Activated T-helper 1 cell treated with anti-CD3 and anti-CD28 coated beads, Interleukin-2, amount 50 U/mL, for 16 hours (primary cell): ENCODE data around the gene NUDT22.

ENCODE experiments used
- DNase-seq, 2 donors: peaks; one replicate each; pipeline ENCODE4 v3.0.0-alpha.2; 2020; ENCODE audit warnings: low read depth in 1 of 2, low spot score in 1 of 2

NUDT22 gene

DNA sequence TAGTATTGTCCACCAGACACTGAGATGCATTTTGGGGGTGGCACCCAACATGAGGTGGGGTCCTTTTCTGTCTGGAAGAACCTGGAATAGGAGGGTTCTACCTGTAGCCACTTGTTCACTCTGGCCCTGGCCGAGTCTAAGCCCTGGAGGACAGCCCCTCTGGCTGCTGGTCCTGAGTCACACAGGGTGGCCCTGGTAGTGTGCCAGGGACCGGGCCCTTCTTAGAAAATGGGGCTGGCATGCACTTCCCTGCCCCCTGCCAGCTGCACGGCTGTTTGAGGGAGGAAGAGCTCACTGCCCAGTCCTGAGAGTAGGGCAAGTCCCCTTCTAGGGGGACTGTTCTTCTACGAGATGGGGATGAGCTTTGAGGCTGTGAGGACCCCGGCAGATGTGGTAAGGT, 27.4 kb downstream of the NUDT22 start:
- DNase-seq, result no peak

DNA sequence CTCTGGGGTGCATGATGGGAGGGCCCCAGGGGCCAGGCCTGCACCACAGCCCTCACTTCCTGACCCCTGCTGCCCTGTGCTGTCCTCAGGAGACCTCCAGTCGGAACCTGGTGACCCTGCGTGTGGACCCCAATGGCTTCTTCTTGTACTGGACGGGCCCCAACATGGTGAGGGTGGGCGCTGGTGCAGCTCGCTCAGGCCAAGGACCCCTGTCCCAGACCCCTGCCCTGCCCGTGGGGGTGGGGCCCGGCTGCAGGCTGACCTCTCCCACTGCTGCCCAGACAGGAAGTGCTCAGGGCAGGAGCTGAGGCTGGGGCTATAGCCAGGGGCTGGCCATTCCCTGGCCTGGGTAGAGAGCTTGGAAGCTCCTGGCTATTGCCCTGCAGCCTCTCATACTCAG, 28.3 kb downstream of the NUDT22 start:
- DNase-seq, result no peak

- no peak for DNase-seq
Observed at GRCh38 chr11:64255135-64256128, 29.4 kb downstream of the NUDT22 start.

- no peak for DNase-seq
Observed at GRCh38 chr11:64256300-64256699, 30.2 kb downstream of the NUDT22 start.

DNA sequence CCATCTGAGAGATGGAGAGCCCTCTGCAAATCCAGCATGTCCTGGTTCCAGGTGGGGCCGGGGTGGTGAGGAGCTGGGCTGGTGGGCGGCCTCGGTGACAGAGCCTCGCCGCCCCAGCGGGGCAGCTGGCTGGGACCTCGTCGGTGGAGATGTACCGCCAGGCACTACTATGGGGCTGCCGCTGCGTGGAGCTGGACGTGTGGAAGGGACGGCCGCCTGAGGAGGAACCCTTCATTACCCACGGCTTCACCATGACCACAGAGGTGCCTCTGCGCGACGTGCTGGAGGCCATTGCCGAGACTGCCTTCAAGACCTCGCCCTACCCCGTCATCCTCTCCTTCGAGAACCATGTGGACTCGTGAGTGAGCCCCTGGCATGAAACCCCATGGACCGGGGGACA, 32.3 kb downstream of the NUDT22 start:
- no peak for DNase-seq

GRCh38 chr11:64258946-64259532, 33.0 kb downstream of the NUDT22 start:
- DNase-seq, result no peak

DNA sequence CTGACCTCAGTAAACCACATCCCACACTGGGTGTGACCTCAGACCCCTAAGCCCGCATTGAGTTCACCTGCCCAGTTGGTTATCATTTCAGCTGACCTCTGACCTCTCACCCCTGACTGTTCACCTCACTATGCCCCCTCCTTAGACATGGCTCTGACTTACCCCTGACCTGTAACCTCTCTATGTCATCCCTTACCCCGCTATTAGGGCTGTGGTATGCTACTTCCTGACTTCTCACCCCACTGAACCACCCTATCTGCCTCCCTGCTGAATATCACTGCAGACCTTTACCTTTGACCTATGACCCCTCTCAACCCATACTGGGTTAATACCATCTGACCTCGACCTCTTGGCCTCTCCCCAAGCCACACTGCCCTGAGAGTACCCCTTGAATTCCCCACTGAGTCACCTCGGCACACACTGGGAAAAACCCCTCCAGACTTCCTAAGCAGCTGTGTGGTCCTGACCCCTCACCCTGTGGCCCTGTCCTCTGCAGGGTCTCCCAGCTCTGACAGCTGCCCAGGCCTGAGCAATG, 33.5 kb downstream of the NUDT22 start:
- DNase-seq, result no peak

DNA sequence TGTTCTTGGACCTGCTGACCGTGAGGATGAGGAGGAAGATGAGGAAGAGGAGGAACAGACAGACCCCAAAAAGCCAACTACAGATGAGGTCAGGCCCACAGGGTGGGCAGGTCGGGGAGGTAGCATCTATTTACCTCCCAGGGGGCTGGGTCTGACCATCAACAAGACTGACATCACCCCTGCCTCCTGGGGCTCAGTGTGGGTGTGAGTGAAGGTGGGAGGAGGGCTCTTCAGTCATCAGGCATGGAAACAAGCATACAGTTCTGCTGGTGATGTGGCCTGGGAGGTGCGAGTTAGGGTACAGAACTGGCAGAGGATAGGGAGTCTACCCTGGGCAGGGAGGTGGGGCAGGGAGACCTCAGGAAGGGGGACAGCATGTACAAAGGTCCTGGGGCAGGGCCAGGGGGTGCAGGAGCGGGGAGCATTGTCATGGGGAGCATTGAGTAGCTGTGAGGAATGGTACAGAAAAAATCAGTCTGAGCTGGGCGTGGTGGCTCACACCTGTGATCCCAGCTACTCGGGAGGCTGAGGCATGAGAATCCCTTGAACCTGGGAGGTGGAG, 34.2 kb downstream of the NUDT22 start:
- DNase-seq, result no peak

DNA sequence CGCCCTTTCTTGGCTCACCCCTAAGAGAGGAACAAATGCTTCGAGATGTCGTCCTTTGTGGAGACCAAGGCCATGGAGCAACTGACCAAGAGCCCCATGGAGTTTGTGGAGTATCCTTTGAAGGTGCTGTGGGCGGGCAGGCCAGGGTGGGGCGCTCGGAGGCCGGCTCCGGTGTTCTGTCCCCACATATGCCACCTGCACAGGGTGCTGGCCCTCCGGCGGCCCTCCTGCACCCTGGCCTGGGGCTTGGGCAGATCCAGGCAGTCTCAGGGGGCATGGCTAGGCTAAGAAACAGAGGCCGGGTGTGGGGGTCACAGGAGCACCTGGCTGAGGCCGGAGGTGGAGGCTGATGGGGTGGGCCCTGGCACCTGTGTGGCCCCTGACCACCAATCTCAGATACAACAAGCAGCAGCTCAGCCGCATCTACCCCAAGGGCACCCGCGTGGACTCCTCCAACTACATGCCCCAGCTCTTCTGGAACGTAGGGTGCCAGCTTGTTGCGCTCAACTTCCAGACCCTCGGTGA, 35.5 kb downstream of the NUDT22 start:
- DNase-seq, result no peak

DNA sequence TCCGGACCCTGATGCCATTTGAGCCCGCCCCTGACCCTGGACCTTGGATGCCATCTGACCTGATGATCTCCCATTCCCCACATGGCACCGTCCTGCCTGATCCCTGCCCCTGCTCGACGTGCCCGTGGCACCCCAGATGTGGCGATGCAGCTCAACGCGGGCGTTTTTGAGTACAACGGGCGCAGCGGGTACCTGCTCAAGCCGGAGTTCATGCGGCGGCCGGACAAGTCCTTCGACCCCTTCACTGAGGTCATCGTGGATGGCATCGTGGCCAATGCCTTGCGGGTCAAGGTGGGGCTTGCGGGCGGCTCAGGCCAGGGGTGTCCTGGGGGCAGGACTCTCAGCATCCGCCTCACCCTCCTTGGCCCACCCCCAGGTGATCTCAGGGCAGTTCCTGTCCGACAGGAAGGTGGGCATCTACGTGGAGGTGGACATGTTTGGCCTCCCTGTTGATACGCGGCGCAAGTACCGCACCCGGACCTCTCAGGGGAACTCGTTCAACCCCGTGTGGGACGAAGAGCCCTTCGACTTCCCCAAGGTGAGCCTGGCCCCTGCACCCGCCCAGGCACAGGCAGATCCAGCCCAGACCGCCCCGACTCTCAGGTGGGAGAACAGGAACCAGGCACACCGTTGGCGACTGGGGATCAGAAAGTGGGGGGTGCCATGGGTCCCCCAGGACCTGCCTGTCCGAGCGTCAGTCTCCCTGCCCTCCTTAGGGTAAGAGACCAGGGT, 36.4 kb downstream of the NUDT22 start:
- DNase-seq, result no peak

DNA sequence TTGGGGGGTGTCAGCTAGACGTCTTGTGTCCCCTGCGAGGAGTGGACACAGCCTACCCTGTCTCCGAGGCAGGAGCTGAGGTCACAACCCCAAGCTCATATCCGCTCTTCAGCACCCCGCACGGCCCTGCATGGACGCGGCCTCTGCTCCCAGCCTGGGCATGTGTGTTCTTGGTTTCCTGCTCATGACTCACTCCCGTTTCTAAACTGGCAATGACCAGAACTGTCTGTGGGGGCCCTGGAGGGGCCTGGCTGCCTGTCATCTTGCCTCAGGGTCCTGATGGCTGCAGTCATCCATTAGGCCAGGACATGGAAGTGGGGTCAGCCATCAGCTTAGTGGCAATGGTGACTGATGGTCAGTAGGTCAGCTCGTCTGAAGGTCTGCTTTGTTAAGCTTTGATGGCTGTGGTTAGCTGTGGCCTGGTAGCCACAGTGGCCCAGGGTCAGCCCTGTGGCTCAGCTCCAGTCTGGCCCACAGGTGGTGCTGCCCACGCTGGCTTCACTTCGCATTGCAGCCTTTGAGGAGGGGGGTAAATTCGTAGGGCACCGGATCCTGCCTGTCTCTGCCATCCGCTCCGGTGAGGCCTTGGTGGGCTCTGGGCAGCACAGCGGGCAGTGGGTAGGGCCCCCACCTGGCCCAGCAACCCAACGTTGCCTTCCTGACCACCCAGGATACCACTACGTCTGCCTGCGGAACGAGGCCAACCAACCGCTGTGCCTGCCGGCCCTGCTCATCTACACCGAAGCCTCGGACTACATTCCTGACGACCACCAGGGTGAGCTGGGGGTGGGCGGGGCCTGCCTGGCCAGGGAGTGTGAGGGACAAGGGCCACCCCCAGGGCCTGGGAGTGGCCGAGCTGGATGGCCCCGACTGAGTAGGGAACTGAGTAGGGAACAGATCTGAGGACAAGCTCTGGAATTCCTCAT, 37.2 kb downstream of the NUDT22 start:
- DNase-seq, result no peak

DNA sequence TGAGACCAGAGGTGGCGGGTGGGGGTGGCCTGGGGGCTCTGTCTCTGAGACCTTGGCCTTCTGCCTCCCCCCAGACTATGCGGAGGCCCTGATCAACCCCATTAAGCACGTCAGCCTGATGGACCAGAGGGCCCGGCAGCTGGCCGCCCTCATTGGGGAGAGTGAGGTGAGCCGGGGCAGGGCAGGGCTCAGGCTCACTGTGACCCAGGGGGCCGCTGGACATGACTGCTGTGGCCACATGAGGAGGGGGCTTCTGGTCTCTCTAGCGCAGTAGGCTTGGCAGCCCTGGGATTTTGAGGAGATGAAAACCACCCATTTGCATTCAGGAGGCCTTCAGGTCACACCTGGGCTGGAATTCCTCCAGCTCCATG, 37.9 kb downstream of the NUDT22 start:
- no peak for DNase-seq

DNA sequence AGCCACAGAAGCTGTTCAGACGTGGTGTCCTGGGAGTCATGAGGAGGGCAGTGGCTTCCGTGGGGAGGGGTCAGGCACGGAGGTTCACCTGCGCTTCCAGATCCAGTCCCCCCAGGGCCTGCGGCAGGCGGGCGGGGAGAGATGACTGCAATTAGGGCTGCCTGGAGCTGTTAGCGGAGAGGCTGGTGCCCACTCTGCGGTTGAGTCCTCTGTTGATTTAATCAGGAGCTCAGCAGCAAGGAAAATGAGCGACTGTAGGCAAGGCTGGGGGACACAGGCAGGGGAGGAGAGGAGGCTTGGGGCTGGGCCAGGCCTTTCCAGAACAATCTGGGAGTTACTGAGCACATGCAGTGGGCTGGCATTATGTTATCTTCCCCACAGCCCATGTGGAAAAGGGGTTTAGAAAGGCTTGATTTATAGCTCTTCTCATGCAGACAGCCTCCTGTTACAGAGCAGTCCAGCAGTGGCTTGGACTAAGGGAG, 38.3 kb downstream of the NUDT22 start:
- no peak for DNase-seq

- DNase-seq, result no peak
Observed at GRCh38 chr11:64265176-64266160, 39.4 kb downstream of the NUDT22 start.

DNA sequence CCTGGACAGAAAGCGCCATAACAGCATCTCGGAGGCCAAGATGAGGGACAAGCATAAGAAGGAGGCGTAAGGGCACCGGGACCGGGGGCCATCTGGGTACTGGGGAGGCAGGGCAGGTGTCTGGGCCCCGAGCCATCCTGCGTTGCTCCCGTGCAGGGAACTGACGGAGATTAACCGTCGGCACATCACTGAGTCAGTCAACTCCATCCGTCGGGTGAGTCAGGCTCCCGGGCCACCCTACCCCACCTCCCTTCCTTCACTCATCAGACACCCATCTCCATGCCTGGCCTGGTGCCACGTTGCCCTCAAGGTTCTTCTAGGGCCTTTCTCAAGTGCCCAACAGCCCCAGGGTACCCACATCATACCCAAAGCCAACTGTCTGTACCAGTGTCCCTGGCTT, 40.3 kb downstream of the NUDT22 start:
- no peak for DNase-seq

DNA sequence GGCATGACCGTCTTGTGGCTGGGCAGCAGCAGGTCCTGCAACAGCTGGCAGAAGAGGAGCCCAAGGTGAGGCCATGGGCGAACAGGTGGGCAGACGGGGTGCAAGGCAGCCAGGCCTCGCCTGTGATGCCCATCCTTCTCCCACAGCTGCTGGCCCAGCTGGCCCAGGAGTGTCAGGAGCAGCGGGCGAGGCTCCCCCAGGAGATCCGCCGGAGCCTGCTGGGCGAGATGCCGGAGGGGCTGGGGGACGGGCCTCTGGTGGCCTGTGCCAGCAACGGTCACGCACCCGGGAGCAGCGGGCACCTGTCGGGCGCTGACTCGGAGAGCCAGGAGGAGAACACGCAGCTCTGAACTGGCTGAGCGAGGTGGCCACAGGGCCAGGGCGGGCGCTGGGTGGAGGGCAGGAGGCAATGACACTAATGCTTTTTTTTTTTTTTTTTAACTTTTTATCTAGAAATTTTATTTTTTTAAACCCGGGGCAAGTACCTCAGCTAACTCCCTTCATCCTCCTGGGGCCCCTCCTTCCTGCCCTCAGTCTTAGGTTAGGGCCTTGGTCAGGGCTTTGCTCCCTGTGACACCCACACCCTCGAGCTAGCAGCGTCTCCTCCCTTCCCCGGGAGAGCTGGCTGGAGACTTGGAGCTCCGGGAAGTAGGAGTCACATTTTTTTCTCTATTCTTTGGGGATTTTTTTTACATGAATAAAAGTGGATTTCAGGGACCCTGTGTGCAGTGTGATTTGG, 41.3 kb downstream of the NUDT22 start:
- DNase-seq, result no peak

- DNase-seq, result no peak
Observed at GRCh38 chr11:64268025-64268892, 42.2 kb downstream of the NUDT22 start.
